Epithelial cell of prostate (primary cell): ENCODE measurements around the gene SP110.

ENCODE experiments used
- DNase-seq: peaks from one replicate; pipeline ENCODE4 v3.0.0-alpha.2; 2011; ENCODE audit warnings: low read depth, low spot score
- H3K27ac ChIP-seq: fragments of 450-650 bp; 2 replicates; pipeline ENCODE4 v1.5.1; 2017; ENCODE audit warnings: mild to moderate bottlenecking

Gene SP110

GRCh38 chr2:230176996-230177395 is 42.8 kb downstream of the SP110 start:
- H3K27ac ChIP-seq, result no peak overlapping the region
- no peak for DNase-seq

- no peak overlapping the region for H3K27ac ChIP-seq
- no peak for DNase-seq
Observed at GRCh38 chr2:230174466-230174865, 45.3 kb downstream of the SP110 start.

GRCh38 chr2:230172852-230173251 is 46.9 kb downstream of the SP110 start:
- DNase-seq, result no peak
- H3K27ac ChIP-seq, result no peak overlapping the region

GRCh38 chr2:230172156-230172555 is 47.6 kb downstream of the SP110 start:
- no peak for DNase-seq
- no peak overlapping the region for H3K27ac ChIP-seq

GRCh38 chr2:230170532-230170931 is 49.3 kb downstream of the SP110 start:
- peak; percentile 6 for DNase-seq
- H3K27ac ChIP-seq, result no peak overlapping the region

DNA sequence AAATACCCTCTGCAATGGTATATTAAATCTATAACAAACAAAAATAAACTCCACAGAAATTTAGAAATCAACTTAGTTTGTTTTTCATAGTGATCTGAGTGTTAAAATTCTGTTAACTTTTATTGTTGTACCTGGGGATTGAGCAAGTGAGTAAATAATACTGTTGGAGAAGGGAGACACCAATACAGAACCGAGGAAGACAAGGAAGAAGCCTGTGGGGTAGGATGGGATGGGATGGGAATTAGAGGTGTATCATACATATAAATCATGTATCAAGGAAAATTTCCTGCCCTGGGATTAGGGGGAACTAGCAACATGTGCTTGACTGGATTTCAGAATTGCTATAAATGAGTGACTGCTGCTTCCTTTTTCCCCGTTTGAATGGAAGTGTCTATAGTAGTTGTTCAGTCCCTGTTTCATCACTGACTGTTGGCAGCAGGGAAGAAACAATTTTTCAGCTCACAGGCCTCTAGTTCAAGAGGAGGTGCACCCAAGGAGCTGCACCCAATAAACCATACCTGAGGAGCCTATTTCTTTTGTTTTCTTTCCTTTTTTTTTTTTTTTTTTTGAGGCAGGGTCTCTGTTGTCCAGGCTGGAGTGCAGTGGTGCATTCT is 53.1 kb downstream of the SP110 start:
- DNase-seq, result no peak
- no peak overlapping the region for H3K27ac ChIP-seq

DNA sequence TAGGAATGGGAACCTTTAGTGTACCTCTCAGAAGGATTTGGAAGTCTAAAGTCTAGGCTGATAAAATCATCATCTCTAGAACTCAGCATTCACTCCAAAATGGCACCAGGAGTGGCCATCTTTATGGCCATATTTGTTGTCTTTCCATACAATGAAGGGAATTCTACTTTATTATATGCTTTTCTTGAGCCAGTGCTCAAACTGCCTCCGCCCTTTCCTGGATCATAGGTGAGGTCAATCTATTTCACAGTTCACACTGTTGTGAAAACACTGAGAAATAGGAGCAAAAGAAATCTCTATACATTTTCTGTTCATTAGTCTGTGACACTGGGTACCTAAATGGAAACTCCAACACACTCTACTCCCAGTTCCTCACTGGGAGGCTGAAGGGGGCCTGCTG is 55.6 kb downstream of the SP110 start:
- DNase-seq, result no peak
- no peak overlapping the region for H3K27ac ChIP-seq

DNA sequence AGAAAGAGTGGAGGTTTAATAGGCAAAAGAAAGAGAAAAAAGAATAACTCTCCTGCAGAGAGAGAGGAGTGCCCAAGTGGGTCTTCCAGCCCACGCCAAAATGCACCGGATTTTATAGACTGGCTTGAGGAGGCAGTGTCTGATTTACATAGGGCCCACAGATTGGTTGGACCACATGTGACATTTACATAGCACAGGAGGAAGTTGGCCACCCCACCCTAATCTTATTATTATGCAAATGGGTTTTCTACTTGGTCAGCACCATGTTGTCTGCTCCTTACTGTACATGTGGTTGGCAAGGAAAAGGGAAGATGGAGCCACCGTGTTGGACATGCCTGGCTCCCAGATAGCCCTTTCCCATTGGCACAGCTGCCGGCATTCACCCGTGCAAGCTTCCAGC is 56.8 kb downstream of the SP110 start:
- DNase-seq, result no peak
- no peak overlapping the region for H3K27ac ChIP-seq

GRCh38 chr2:230161184-230161583 is 58.6 kb downstream of the SP110 start:
- peak; percentile 43 for DNase-seq
- H3K27ac ChIP-seq, result no peak overlapping the region

DNA sequence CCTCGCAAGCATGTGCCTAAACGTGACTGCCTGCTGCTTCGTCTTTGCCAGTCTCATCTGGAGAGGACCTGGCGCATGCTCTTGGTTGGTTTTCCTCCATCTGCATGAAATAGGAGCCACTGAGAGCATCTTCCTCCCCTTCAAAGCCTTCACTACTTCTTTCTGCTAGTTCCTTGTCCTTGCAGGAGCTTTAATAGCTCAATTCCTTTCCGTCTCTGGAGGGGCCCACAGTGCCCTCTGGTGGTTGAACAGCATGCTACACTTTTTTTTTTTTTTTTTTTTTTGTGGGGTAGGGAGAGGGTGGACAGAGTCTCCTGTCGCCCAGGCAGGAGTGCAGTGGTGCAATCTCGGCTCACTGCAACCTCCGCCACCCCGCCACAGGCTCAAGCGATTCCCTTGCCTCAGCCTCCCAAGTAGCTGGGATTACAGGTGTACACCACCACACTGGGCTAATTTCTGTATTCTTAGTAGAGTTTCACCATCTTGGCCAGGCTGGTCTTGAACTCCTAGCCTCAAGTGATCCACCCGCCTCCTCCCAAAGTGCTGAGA is 59.6 kb downstream of the SP110 start:
- no peak overlapping the region for H3K27ac ChIP-seq
- no peak for DNase-seq

DNA sequence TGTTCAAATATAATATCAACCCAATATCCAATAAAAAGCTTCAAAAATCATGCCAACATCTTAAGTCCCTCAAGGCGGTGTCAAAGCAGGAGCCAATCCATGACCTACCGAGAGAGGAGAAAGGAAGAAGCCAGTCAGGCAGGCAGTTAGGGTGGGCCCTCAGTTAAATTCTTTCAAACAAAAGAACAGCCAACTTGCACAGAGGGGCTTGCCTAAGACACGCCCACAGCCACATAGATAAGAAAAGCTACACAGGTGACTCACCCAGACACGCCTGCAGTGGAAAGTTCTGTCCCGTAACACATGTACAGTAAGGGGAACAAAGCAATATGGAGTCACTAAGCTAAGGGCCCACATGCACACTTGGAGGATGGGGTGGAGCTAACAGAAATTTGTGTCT is 61.3 kb downstream of the SP110 start:
- DNase-seq, result no peak
- H3K27ac ChIP-seq, result no peak overlapping the region

- no peak for DNase-seq
- H3K27ac ChIP-seq, result no peak overlapping the region
Observed at GRCh38 chr2:230156782-230157699, 62.7 kb downstream of the SP110 start.

- DNase-seq, result no peak
- no peak overlapping the region for H3K27ac ChIP-seq
Observed at GRCh38 chr2:230155359-230155758, 64.4 kb downstream of the SP110 start.

- no peak overlapping the region for H3K27ac ChIP-seq
- no peak for DNase-seq
Observed at GRCh38 chr2:230153390-230153976, 66.3 kb downstream of the SP110 start.

GRCh38 chr2:230152334-230152733 is 67.5 kb downstream of the SP110 start:
- no peak overlapping the region for H3K27ac ChIP-seq
- no peak for DNase-seq

- H3K27ac ChIP-seq, result no peak overlapping the region
Observed at GRCh38 chr2:230144355-230144754, 75.4 kb downstream of the SP110 start.

DNA sequence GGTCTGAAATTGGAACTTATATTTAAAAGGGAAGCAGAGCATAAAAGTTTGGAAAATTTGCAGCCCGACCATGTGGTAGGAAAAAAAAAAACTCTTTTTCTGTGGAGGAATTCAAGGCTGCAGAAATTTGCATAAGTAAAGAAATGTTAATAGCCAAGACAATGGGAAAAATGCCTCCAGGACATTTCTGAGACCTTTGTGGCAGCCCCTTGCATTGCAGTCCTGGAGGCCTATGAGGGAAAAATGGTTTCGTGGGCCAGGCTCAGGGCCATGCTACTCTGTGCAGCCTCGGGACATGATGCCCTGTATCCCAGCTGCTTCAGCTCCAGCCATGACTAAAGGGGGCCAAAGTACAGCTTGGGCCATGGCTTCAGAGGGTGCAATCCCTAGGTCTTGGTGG is 79.1 kb downstream of the SP110 start:
- no peak for DNase-seq
- no peak overlapping the region for H3K27ac ChIP-seq

More at GRCh38 chr2:230144355-230144754, 75.4 kb downstream of the SP110 start:
- DNase-seq, result no peak

- H3K27ac ChIP-seq, result no peak overlapping the region
- DNase-seq, result peak; percentile 48
Observed at GRCh38 chr2:230137902-230138539, 81.8 kb downstream of the SP110 start.

GRCh38 chr2:230135130-230135525 is 84.7 kb downstream of the SP110 start:
- no peak for DNase-seq
- no peak overlapping the region for H3K27ac ChIP-seq

- DNase-seq, result peak; percentile 29
Observed at GRCh38 chr2:230134496-230135129, 85.2 kb downstream of the SP110 start.

More at GRCh38 chr2:230134496-230135129, 85.2 kb downstream of the SP110 start:
- H3K27ac ChIP-seq, result no peak overlapping the region
